CD14-positive monocyte (primary cell): ENCODE data around the gene FNIP1. TPM values are rescaled to one million over a fixed set of nuclear protein-coding genes. Genes with fewer than 3 reads are reported as not detected.
"Not testable (repeated sequence)": the region's sequence is repeated elsewhere in the genome, so short reads cannot be mapped to it uniquely, and the experiment has no call there.

Source experiments
- DNase-seq, 3 donors: peaks; one replicate each; pipeline ENCODE4 v3.0.0-alpha.2; 2011 to 2022
- H2AFZ ChIP-seq: 2 replicates; pipeline ENCODE4 v1.6.0; 2012; ENCODE audit warnings: mild to moderate bottlenecking, low read depth, low read length, inconsistent platforms; ENCODE audit not compliant: insufficient read depth, poor library complexity, severe bottlenecking
- H3K27ac ChIP-seq, 2 donors: 1 replicate in 1 of 2; 2 replicates in 1 of 2; pipeline ENCODE4 v1.5.1; 2012 to 2013; ENCODE audit warnings: low read length in 2 of 2, control low read depth in 1 of 2, inconsistent platforms in 1 of 2, low read depth in 1 of 2, mild to moderate bottlenecking in 1 of 2
- H3K27me3 ChIP-seq, 2 donors: one replicate each; pipeline versions ENCODE4 v1.6.0 to v1.6.1; 2011 to 2013; ENCODE audit warnings: low read length in 2 of 2; ENCODE audit not compliant: control insufficient read depth in 2 of 2, insufficient read depth in 2 of 2
- H3K36me3 ChIP-seq, 2 donors: replicated peaks in 1 of 2; 1 replicate in 1 of 2; 2 replicates in 1 of 2; pipeline versions ENCODE4 v1.5.1 to v1.6.1; 2012 to 2013; ENCODE audit warnings: low read length in 2 of 2, control low read depth in 1 of 2, inconsistent platforms in 1 of 2, mild to moderate bottlenecking in 1 of 2; ENCODE audit not compliant: insufficient read depth in 2 of 2, control insufficient read depth in 1 of 2
- H3K4me1 ChIP-seq, 2 donors: 1 replicate in 1 of 2; 2 replicates in 1 of 2; pipeline versions ENCODE4 v1.5.1 to v1.6.1; 2012 to 2013; ENCODE audit warnings: low read length in 2 of 2, control low read depth in 1 of 2, inconsistent platforms in 1 of 2, mild to moderate bottlenecking in 1 of 2, moderate library complexity in 1 of 2; ENCODE audit not compliant: insufficient read depth in 2 of 2, control insufficient read depth in 1 of 2
- H3K4me2 ChIP-seq: replicated peaks from 2 replicates; pipeline ENCODE3; 2012; ENCODE audit warnings: low read length, moderate library complexity, mild to moderate bottlenecking; ENCODE audit not compliant: poor library complexity, severe bottlenecking; ENCODE audit errors: extremely low read depth
- H3K4me3 ChIP-seq, 3 experiments: fragments of 200-600 bp in 1 of 3; sonication (generic) in 1 of 3; replicated peaks in 1 of 3; 1 replicate in 2 of 3; 2 replicates in 1 of 3; pipeline ENCODE4 v1.5.1; 2011 to 2013; ENCODE audit warnings: low read length in 3 of 3, mild to moderate bottlenecking in 3 of 3, control low read depth in 2 of 3, low read depth in 2 of 3, inconsistent platforms in 1 of 3, moderate library complexity in 1 of 3
- H3K79me2 ChIP-seq: 2 replicates; pipeline ENCODE4 v1.6.0; 2012; ENCODE audit warnings: mild to moderate bottlenecking, control low read depth, inconsistent platforms, low read length, moderate library complexity; ENCODE audit not compliant: insufficient read depth
- H3K9ac ChIP-seq: 2 replicates; pipeline ENCODE4 v1.6.0; 2017; ENCODE audit warnings: low read length, mild to moderate bottlenecking; ENCODE audit not compliant: insufficient read depth, poor library complexity, severe bottlenecking
- H3K9me3 ChIP-seq, 2 donors: replicated peaks in 1 of 2; 1 replicate in 1 of 2; 2 replicates in 1 of 2; pipeline versions ENCODE4 v1.5.1 to v1.6.1; 2012 to 2013; ENCODE audit warnings: low read length in 2 of 2, control low read depth in 1 of 2; ENCODE audit not compliant: control insufficient read depth in 1 of 2, insufficient read depth in 1 of 2
- H4K20me1 ChIP-seq: 2 replicates; pipeline ENCODE4 v1.6.0; 2012; ENCODE audit warnings: mild to moderate bottlenecking, low read length, control low read depth, moderate library complexity; ENCODE audit not compliant: insufficient read depth
- H3K27ac Mint-ChIP-seq, 7 donors: one replicate each; pipeline ENCODE4 v1.8.0; 2020; ENCODE audit warnings: mild to moderate bottlenecking in 7 of 7, mixed read lengths in 7 of 7, moderate library complexity in 6 of 7, inconsistent platforms in 2 of 7
- H3K27me3 Mint-ChIP-seq, 3 donors: one replicate each; pipeline ENCODE4 v1.8.0; 2021 to 2022; ENCODE audit warnings: low read depth in 3 of 3, mild to moderate bottlenecking in 3 of 3, mixed read lengths in 3 of 3, moderate library complexity in 3 of 3, inconsistent platforms in 1 of 3
- H3K36me3 Mint-ChIP-seq, 2 donors: one replicate each; pipeline ENCODE4 v1.8.0; 2020; ENCODE audit warnings: mixed read lengths in 2 of 2, inconsistent platforms in 1 of 2, mild to moderate bottlenecking in 1 of 2
- H3K4me1 Mint-ChIP-seq: one replicate; pipeline ENCODE4 v1.8.0; 2020; ENCODE audit warnings: mild to moderate bottlenecking, mixed read lengths
- H3K4me3 Mint-ChIP-seq, 2 donors: one replicate each; pipeline ENCODE4 v1.8.0; 2020; ENCODE audit warnings: mild to moderate bottlenecking in 2 of 2, mixed read lengths in 2 of 2, moderate library complexity in 1 of 2
- H3K9me3 Mint-ChIP-seq, 7 donors: one replicate each; pipeline ENCODE4 v1.8.0; 2020 to 2022; ENCODE audit warnings: mixed read lengths in 7 of 7, mild to moderate bottlenecking in 6 of 7, moderate library complexity in 6 of 7, inconsistent platforms in 2 of 7
- WGBS: methylation state at CpG from one replicate; pipeline ENCODE4 v1.1.5; 2013; ENCODE audit warnings: missing lambda C conversion rate; ENCODE audit not compliant: insufficient coverage; 5-methylcytosine and 5-hydroxymethylcytosine counted together
- intact Hi-C, 2 donors: fragments of 100-400 bp; cut with micrococcal nuclease; formaldehyde crosslinking; loops; one replicate each; pipeline versions ENCODE4 v1.15.0 to v1.15.1; 2023
- polyA plus RNA-seq, 3 donors: library from polyadenylated mRNA; depleted of rRNA in 1 of 3; unstranded in 2 of 3; stranded (reverse) in 1 of 3; fragments of 300-500 nt in 2 of 3; fragments of >200 nt in 1 of 3; fragmentation: Illumina TruSeq in 2 of 3; gene quantifications; 1 replicate in 2 of 3; 2 replicates in 1 of 3; pipeline ENCODE4 v1.2.3, GENCODE V29; 2012 to 2021
- TF ChIP-seq, protein P1 (sequence below): fragments of 200-600 bp; IDR thresholded peaks from one replicate; pipeline ENCODE4 v1.8.0; 2022; ENCODE audit warnings: antibody characterized with exemption, mild to moderate bottlenecking

FNIP1 gene
- polyA plus RNA-seq, 3 donors, result 13.6 to 17.3 (median 16.3) TPM

- WGBS, result no CpG with 5 or more reads among the region's 5 CpGs
- H3K79me2 ChIP-seq, result peaks cover 5% of the 10 kb centered on the region
- H3K27ac Mint-ChIP-seq, result peak overlapping the region in 3 of 7 donors; percentile 20 to 75 (median 62)
- no peak overlapping the region for H3K9ac ChIP-seq
- H3K4me1 Mint-ChIP-seq, result peaks cover 20% of the 10 kb centered on the region
- H3K36me3 ChIP-seq, result peaks cover 21 to 55% of the 10 kb centered on the region in 2 donors
- DNase-seq, result no peak
- no peak overlapping the region for H3K4me3 Mint-ChIP-seq
- H3K36me3 Mint-ChIP-seq, result peaks cover 35 to 42% of the 10 kb centered on the region in 2 donors
- H3K4me2 ChIP-seq, result no peak overlapping the region
- TF ChIP-seq, protein P1, sequence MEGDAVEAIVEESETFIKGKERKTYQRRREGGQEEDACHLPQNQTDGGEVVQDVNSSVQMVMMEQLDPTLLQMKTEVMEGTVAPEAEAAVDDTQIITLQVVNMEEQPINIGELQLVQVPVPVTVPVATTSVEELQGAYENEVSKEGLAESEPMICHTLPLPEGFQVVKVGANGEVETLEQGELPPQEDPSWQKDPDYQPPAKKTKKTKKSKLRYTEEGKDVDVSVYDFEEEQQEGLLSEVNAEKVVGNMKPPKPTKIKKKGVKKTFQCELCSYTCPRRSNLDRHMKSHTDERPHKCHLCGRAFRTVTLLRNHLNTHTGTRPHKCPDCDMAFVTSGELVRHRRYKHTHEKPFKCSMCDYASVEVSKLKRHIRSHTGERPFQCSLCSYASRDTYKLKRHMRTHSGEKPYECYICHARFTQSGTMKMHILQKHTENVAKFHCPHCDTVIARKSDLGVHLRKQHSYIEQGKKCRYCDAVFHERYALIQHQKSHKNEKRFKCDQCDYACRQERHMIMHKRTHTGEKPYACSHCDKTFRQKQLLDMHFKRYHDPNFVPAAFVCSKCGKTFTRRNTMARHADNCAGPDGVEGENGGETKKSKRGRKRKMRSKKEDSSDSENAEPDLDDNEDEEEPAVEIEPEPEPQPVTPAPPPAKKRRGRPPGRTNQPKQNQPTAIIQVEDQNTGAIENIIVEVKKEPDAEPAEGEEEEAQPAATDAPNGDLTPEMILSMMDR, result no peak
- peak overlapping the region in 1 of 2 donors; percentile 58 for H3K27ac ChIP-seq
- intact Hi-C loops, result no loop called here
- no peak overlapping the region for H2AFZ ChIP-seq
- no peaks in the 10 kb centered on the region for H4K20me1 ChIP-seq
- H3K27me3 Mint-ChIP-seq, result no peaks in the 10 kb centered on the region
- no peak overlapping the region for H3K4me3 ChIP-seq
- H3K9me3 Mint-ChIP-seq, result peaks cover 0 to 1% (median 0%) of the 10 kb centered on the region in 7 donors
- H3K27me3 ChIP-seq, result no peaks in the 10 kb centered on the region
- no peaks in the 10 kb centered on the region for H3K9me3 ChIP-seq
- H3K4me1 ChIP-seq, result peaks cover 10 to 21% of the 10 kb centered on the region in 2 donors
These were observed 114.6 kb downstream of the FNIP1 start for GRCh38 chr5:131682175-131682574.

DNA sequence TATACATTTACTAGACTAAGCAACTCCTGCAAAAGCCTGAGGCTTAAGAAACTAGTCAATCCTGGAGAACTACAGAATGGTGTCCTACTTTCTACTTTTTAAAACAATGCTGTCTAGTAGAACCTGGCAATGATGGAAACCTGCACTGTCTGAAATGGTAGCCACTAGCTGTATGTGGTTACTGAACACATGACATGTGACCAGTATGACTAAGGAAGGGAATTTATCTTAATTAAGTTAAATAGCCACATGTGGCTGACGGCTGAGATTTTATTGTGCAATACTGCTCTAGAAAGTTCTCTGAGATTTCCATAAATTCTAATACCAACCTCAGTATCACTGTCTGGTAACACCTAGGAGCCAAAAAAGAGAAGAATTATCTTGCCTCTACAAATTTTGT, 116.9 kb downstream of the FNIP1 start:
- TF ChIP-seq, protein P1, result no peak
- H3K27me3 Mint-ChIP-seq, result no peaks in the 10 kb centered on the region
- Histone ChIP-seq H4K20me1 (no peaks in the 10 kb centered on the region), H3K4me1 (peaks cover 10 to 21% of the 10 kb centered on the region in 2 donors), H3K79me2 (peaks cover 5% of the 10 kb centered on the region), H3K4me3 (no peak overlapping the region), H2AFZ (no peak overlapping the region), H3K9me3 (no peaks in the 10 kb centered on the region), H3K4me2 (no peak overlapping the region), H3K9ac (no peak overlapping the region), H3K36me3 (peaks cover 24 to 57% of the 10 kb centered on the region in 2 donors), H3K27ac (peak overlapping the region in 1 of 2 donors; percentile 60), H3K27me3 (no peaks in the 10 kb centered on the region)
- H3K27ac Mint-ChIP-seq, result peak overlapping the region in 5 of 7 donors; percentile 17 to 53 (median 50)
- peaks cover 23% of the 10 kb centered on the region for H3K4me1 Mint-ChIP-seq
- intact Hi-C loops, result no loop called here
- peaks cover 0 to 1% (median 0%) of the 10 kb centered on the region in 7 donors for H3K9me3 Mint-ChIP-seq
- WGBS, result no CpG with 5 or more reads among the region's 1 CpG
- peak; percentile 18 to 70 (median 56) for DNase-seq
- H3K4me3 Mint-ChIP-seq, result no peak overlapping the region
- peaks cover 42 to 46% of the 10 kb centered on the region in 2 donors for H3K36me3 Mint-ChIP-seq

DNA sequence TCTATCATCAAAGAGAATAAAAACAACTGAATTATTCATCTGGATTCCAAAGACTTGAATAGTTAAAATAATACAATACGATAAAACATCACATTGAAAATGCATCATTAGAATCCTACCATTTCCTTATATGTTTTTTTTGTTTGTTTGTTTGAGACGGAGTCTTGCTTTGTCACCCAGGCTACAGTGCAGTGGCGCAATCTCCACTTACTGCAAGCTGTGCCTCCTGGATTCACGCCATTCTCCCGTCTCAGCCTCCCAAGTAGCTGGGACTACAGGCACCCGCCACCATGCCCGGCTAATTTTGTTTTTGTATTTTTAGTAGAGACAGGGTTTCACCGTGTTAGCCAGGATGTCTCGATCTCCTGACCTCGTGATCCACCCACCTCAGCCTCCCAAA, 118.5 kb downstream of the FNIP1 start:
- H3K27me3 ChIP-seq, H3K27me3 Mint-ChIP-seq, H2AFZ ChIP-seq, H4K20me1 ChIP-seq, H3K9me3 ChIP-seq, H3K4me2 ChIP-seq, H3K79me2 ChIP-seq, H3K4me3 Mint-ChIP-seq, H3K9me3 Mint-ChIP-seq, intact Hi-C loops, H3K4me3 ChIP-seq, H3K9ac ChIP-seq: not testable (repeated sequence)
- peaks cover 57 to 59% of the 10 kb centered on the region in 2 donors for H3K36me3 Mint-ChIP-seq
- H3K27ac Mint-ChIP-seq, result peak overlapping the region in 3 of 7 donors; percentile 42 to 77 (median 52)
- 75% methylated on average over 2 of the region's 10 CpGs for WGBS
- Histone ChIP-seq H3K4me1 (peaks cover 10 to 21% of the 10 kb centered on the region in 2 donors), H3K36me3 (peaks cover 38 to 73% of the 10 kb centered on the region in 2 donors), H3K27ac (peak overlapping the region in 1 of 2 donors; percentile 34)
- H3K4me1 Mint-ChIP-seq, result peaks cover 23% of the 10 kb centered on the region
- DNase-seq, result peak in 1 of 3 donors; percentile 23
